Measurements from ENCODE around the gene KRTAP1-5. TPM values are rescaled to one million over a fixed set of nuclear protein-coding genes. Genes with fewer than 3 reads are reported as not detected.

The KRTAP1-5 gene
- total and polyA plus RNA-seq, 4 donors: not detected

DNA sequence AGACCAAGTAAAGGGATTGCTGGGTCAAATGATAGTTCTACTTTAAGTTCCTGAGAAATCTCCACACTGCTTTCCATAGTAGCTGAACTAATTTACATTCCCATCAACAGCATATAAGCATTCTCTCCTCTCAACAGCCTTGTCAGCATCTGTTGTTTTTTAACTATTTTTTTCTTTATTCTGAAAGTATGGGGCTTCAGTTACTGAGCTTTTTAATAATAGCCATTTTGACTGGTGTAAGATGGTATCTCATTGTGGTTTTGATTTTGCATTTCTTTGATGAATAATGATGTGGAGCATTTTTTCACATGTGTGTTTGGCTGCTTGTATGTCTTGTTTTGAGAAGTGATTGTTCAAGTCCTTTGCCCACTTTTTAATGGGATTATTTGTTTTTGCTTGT lies 25.6 kb upstream of the KRTAP1-5 start:
- H3K27ac ChIP-seq (ENCODE audit: low read depth in 1 of 2, low read length in 2 of 2): no peak overlapping the region
- no peaks in the 10 kb centered on the region for H3K36me3 ChIP-seq (ENCODE audit: control insufficient read depth in 4 of 4, insufficient read depth in 3 of 4, low read depth in 1 of 4, low read length in 3 of 4)
- H3K4me1 ChIP-seq (ENCODE audit: control insufficient read depth in 4 of 4, insufficient read depth in 4 of 4, low read length in 3 of 4): no peaks in the 10 kb centered on the region
- H3K4me3 ChIP-seq (ENCODE audit: low read depth in 1 of 3, low read length in 3 of 3): no peak overlapping the region
- H3K9ac ChIP-seq (ENCODE audit: low read depth in 1 of 2, low read length in 2 of 2): no peak overlapping the region
- no peaks in the 10 kb centered on the region for H3K9me3 ChIP-seq (ENCODE audit: control insufficient read depth in 4 of 4, low read length in 3 of 4)
- TF ChIP-seq HNF4A (conservative IDR thresholded peaks at IDR 0.05) (no peak), RXRA (IDR thresholded peaks at IDR 0.05) (no peak), RAD21 (IDR thresholded peaks at IDR 0.05) (no peak), TAF1 (conservative IDR thresholded peaks at IDR 0.05) (no peak), HNF4G (IDR thresholded peaks at IDR 0.05) (no peak), GABPA (IDR thresholded peaks at IDR 0.05 in 1 of 2, conservative IDR thresholded peaks at IDR 0.05 in 1 of 2) (no peak)
- TF ChIP-seq, protein P1, sequence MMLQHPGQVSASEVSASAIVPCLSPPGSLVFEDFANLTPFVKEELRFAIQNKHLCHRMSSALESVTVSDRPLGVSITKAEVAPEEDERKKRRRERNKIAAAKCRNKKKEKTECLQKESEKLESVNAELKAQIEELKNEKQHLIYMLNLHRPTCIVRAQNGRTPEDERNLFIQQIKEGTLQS (IDR thresholded peaks at IDR 0.05): no peak
- TF ChIP-seq, protein P2, sequence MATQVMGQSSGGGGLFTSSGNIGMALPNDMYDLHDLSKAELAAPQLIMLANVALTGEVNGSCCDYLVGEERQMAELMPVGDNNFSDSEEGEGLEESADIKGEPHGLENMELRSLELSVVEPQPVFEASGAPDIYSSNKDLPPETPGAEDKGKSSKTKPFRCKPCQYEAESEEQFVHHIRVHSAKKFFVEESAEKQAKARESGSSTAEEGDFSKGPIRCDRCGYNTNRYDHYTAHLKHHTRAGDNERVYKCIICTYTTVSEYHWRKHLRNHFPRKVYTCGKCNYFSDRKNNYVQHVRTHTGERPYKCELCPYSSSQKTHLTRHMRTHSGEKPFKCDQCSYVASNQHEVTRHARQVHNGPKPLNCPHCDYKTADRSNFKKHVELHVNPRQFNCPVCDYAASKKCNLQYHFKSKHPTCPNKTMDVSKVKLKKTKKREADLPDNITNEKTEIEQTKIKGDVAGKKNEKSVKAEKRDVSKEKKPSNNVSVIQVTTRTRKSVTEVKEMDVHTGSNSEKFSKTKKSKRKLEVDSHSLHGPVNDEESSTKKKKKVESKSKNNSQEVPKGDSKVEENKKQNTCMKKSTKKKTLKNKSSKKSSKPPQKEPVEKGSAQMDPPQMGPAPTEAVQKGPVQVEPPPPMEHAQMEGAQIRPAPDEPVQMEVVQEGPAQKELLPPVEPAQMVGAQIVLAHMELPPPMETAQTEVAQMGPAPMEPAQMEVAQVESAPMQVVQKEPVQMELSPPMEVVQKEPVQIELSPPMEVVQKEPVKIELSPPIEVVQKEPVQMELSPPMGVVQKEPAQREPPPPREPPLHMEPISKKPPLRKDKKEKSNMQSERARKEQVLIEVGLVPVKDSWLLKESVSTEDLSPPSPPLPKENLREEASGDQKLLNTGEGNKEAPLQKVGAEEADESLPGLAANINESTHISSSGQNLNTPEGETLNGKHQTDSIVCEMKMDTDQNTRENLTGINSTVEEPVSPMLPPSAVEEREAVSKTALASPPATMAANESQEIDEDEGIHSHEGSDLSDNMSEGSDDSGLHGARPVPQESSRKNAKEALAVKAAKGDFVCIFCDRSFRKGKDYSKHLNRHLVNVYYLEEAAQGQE (IDR thresholded peaks at IDR 0.05): no peak
- DNase-seq (ENCODE audit: low spot score): no peak
- H3K27me3 ChIP-seq (ENCODE audit: control insufficient read depth in 4 of 4, insufficient read depth in 4 of 4, low read length in 3 of 4): no peaks in the 10 kb centered on the region

GRCh38 chr17:41049110-41049509 lies 22.1 kb upstream of the KRTAP1-5 start:
- WGBS: 55% methylated on average over 2 of the region's 2 CpGs

More at GRCh38 chr17:41049110-41049509, 22.1 kb upstream of the KRTAP1-5 start:
- Histone ChIP-seq H3K9me3 (ENCODE audit: control insufficient read depth in 4 of 4, low read length in 3 of 4) (no peaks in the 10 kb centered on the region), H3K27ac (ENCODE audit: low read depth in 1 of 2, low read length in 2 of 2) (no peak overlapping the region), H3K9ac (ENCODE audit: low read depth in 1 of 2, low read length in 2 of 2) (no peak overlapping the region), H3K4me3 (ENCODE audit: low read depth in 1 of 3, low read length in 3 of 3) (no peak overlapping the region), H3K36me3 (ENCODE audit: control insufficient read depth in 4 of 4, insufficient read depth in 3 of 4, low read depth in 1 of 4, low read length in 3 of 4) (no peaks in the 10 kb centered on the region), H3K4me1 (ENCODE audit: control insufficient read depth in 4 of 4, insufficient read depth in 4 of 4, low read length in 3 of 4) (no peaks in the 10 kb centered on the region), H3K27me3 (ENCODE audit: control insufficient read depth in 4 of 4, insufficient read depth in 4 of 4, low read length in 3 of 4) (peaks cover 0 to 3% (median 0%) of the 10 kb centered on the region in 4 donors)
- DNase-seq (ENCODE audit: low spot score): no peak
- no peak for TF ChIP-seq HNF4G (IDR thresholded peaks at IDR 0.05)
- TF ChIP-seq, protein P1 (IDR thresholded peaks at IDR 0.05): no peak
- no peak for TF ChIP-seq FOXA2 (IDR thresholded peaks at IDR 0.05)
- no peak for TF ChIP-seq SP1 (IDR thresholded peaks at IDR 0.05)
- TF ChIP-seq, protein P2 (IDR thresholded peaks at IDR 0.05): no peak
- no peak for TF ChIP-seq NR2F2 (IDR thresholded peaks at IDR 0.05)
- no peak for TF ChIP-seq RAD21 (IDR thresholded peaks at IDR 0.05)
- TF ChIP-seq FOXA1 (IDR thresholded peaks at IDR 0.05): no peak
- TF ChIP-seq JUND (IDR thresholded peaks at IDR 0.05): no peak
- no peak for TF ChIP-seq RXRA (IDR thresholded peaks at IDR 0.05)
- TF ChIP-seq YY1 (IDR thresholded peaks at IDR 0.05): no peak
- TF ChIP-seq GABPA (IDR thresholded peaks at IDR 0.05 in 1 of 2, conservative IDR thresholded peaks at IDR 0.05 in 1 of 2): no peak
- no peak for TF ChIP-seq EGR1 (IDR thresholded peaks at IDR 0.05; ENCODE audit: low read depth in 2 of 2)
- TF ChIP-seq MAX (IDR thresholded peaks at IDR 0.05): no peak
- no peak for TF ChIP-seq CTCF (IDR thresholded peaks at IDR 0.05; ENCODE audit: low read depth, low read length, missing input control)
- TF ChIP-seq ZBTB33 (IDR thresholded peaks at IDR 0.05): no peak
- no peak for TF ChIP-seq TAF1 (conservative IDR thresholded peaks at IDR 0.05)
- TF ChIP-seq HNF4A (conservative IDR thresholded peaks at IDR 0.05): no peak

Data from liver (tissue), 9 donors.